ENCODE data around the gene FAM47E.

- TF ChIP-seq CTCF (IDR thresholded peaks at IDR 0.05; ENCODE audit: poor library complexity): no peak
- no peak for TF ChIP-seq EZH2phosphoT487 (IDR thresholded peaks at IDR 0.05; ENCODE audit: low read depth, severe bottlenecking, unreplicated experiment)
- no peak for TF ChIP-seq EZH2 (IDR thresholded peaks at IDR 0.05; ENCODE audit: borderline replicate concordance)
Measured at GRCh38 chr4:76310683-76311082, 59.2 kb downstream of the FAM47E start.

Data from hepatocyte (in vitro differentiated cells).